T-helper 2 cell (primary cell): ENCODE results near the gene CDH23.
A peak's percentile ranks its signal among the peaks of the same experiment; 100 is the strongest.

Experiments used
- DNase-seq, 5 experiments: peaks; one replicate each; pipeline versions ENCODE4 v3.0.0 to v3.0.0-alpha.2; 2012 to 2022

The CDH23 gene

DNA sequence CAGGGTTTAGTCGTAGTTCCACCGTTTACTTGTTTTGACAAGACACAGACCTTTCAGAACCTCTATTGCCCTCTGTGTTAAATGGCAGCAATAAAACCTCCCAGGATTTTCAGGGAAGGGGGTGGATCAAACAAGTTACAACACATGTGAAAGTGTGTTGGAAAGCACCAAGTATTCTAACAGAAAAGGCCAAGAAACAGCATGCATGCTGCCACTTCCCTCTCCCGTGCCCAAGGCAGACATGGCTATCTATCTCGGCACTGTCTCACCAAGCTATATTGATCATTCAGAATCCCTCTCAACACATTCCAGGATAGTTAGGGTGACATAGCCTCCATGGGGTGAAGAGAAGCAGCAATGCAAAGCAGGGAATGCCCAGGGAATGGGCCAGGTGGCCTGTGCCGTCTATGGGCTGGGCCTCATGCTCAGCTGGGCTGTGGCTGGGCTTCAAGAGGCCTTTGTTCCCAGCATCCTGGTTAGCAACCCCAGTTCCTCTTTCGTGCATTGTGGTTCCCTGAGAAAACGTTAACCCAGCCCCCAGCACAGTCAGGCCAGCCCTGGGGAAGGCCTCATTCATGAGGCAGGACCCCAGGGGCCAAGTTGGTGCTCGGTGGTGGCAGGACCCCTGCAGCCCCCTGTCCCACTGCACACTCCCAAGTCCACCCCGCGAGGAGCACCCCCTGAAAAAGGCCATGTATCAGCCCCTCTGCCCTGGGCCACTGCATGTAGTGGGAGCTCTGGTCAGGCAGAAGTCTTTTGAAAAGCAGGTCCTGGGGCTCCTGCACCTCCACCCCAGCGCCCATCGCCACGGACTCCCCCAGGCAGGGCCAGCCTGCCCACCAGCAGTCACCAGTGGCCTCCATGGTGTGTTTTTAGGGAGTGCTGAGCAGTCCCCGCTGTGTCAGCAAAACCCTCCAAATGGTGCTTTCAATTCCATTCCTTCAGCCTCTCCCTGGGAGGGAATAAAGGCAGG is 351.1 kb downstream of the CDH23 start:
- DNase-seq, result no peak

DNA sequence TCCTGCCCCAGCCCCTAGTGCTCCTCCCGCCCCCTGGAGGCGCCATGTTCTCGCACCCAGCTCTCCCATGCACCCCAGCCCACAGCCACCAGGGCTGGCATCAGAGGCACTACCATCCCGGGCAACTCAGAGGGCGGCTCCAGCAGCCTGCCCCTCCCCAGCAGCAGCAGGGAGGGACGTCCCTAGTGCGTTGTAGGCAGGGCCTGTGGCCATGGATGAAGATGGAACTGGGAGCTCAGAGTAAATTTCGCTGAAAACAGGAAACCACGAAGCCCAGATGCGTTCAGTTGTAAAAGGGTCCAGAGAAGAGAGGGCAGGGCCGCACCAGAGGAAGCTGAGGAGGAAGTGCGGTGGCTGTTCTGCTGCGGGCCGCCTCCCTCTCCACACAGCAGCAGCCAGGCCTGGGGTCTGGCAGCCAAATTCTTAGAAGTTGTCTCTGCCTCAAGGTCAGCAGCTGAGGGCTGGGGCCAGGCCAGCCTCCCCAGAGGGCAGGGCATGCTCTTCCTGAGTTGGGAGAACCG is 352.0 kb downstream of the CDH23 start:
- DNase-seq, result peak in 4 of 5 experiments; percentile 43 to 98 (median 80)

DNA sequence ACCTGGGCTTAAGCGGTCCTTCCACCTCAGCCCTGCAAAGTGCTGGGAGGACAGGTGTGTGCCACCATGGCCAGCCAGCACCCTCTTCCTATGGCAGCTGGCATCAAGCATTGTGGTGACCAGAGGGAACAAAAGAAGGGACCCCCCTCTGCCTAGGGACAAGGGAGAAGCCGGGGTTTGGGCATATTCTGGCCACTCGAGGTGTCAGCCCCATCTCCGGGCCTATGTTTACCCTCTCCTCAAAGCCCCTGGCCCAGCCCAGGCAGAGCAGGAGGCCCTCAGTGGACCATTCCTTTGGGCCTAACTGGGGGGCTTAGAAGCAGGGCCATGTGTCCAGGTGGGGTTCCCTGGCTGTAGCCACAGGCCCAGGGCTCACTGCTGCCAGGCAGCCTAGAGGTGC is 352.7 kb downstream of the CDH23 start:
- no peak for DNase-seq

DNA sequence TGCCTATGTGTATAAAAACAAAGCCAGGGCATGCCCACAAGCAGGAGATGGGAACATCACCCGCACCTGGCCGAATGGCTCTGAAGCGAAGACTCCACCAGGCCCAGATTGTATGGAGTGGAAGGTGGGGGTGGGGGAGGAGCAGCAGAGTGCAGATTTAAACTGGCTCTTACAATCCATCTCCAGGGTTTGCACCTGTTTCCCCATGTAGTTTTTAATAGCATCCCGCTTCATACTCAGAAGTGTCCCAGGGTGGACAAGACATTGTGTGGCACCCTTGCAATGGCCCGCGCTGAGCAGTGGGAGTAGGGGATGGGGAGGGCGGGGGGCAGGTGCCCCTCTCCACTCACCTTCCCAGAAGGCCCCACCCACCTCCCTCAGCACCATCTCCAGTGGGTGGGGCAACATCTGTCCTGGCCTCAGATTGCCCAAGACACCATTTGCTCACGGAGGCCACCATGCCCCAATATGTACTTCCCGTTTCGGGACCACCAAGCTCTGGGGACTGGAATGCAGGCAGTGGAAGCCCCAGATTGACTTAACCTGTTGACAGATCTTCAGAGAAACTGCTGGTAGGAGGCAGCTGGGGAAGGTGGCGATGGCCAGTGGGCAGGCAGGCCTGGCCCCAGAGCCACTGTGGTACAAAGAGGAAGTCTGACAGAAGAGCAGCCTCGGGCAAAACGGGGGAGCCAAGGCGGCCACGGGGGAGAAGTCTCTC is 353.6 kb downstream of the CDH23 start:
- DNase-seq, result no peak

DNA sequence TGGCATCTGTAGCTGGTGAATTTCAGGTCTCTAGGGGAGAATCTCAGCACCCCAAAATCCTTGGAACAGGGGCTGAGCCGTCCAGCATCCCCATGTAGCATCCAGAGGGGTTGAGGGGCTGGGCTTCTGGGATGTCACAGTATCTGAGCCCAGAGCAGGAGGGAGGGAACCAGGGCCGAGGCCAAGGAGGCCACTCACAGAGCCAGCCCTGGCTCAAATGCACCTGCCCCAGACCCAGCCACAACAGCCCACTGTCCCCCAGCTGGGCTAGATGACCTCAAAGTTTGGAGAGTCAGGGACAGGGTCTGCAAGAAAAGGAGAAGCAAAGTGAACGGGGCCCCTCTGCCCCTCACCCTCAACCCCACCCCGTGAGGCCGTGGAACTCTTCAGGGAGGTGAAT is 354.3 kb downstream of the CDH23 start:
- no peak for DNase-seq

DNA sequence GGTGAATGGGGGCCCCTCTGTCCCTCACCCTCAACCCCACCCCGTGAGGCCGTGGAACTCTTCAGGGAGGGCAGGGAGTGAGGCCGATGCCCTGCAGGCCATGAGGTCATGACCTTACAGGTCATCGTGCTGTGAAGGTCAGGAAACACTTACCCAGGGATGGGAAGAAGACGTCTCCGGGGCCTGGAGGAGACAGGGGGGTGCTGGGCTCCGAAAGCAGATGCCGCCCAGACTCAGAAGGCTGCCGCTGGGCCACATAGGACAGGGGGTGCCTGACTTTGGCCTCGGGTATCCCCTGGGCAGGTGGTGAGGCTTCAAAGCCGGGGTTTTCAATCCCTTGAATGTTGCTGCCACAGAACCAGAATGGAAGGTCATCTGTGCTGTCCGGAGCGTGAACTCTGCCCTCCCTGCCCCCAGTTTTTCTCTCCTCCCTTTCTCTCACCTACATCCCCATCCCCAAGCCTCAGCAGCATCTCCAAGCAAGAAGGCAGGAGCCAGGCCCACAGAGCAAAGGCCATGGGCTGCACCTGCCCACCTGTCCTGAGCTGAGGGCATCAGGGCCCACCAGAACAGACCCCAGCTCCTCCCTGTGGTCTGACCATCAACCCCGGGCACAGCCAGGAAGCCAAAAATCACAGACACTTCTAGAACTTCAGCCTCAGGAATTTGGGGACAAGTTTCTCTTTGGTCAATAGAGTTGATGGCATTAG is 354.9 kb downstream of the CDH23 start:
- DNase-seq, result no peak

DNA sequence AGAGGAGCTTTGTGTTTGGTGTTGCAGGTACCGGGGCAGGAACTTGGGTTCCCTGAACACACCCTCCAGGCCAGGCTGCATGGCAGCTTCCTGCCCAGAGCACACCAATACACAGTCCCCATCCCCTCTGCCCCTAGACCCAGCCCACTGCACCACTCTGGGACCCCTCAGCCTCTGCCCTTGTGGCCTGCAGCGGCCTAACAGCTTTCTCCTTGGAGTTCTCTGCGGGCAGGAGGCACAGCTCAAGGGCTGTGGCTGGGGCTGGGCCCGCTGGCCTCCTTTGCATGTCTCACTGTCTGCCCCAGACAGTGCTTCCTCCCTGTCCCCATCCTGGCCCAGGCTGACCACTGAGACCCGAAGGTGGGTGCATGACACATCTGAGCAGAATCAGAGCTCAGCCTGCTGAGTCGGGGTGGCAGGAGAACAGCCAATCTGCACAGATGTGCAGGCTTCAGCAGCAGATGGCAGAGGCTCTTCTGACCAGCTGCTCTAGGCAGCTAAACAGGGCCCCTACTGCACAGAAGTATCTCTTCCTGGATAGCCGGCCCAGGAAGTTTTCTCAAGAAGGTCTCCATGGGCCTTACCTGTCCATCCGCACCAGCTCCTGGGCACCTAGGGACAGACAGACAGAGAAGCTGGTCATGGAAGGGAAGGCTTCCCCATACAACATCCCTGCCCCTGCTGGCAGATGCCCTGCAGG is 355.8 kb downstream of the CDH23 start:
- DNase-seq, result no peak

DNA sequence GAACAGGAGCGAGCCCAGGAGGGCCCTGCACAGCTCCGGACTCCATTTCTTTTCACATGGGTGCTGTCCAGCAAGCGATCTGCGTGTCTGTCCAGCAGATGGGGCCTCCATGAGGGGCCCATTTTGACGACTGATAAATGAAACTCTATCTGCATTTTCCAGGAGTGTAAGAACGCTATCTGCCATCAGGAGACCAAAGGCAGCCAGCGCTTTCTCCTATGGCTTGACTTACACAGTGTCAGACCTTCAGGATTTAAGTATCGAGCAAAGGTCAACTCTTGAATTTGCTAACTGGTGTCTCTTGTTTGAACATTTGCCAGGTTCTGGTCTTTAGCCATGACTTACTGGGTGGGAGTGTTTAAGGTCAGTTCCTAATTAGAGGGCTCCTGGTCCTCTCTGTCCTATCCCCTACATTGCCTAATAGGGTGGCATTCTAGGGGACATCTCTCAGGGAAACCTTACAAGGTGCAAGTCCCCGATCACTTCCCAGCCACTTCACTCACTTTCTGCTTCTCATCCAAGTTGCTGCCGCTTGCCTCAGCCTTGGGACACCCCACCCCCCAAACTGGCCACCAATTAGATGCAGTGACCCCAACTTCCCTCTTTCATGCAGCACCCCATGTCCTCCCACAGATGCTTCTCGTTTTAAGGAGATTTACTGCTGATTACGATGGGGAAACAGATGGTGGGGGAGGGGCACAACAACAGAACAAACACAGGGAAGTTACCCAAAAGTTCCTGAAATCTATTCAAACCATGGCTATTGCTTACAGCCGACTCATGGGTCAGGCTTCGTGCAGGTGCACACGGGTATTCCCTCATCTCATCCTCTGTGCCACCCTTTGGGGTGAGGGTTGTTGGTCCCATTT is 356.6 kb downstream of the CDH23 start:
- DNase-seq, result no peak

DNA sequence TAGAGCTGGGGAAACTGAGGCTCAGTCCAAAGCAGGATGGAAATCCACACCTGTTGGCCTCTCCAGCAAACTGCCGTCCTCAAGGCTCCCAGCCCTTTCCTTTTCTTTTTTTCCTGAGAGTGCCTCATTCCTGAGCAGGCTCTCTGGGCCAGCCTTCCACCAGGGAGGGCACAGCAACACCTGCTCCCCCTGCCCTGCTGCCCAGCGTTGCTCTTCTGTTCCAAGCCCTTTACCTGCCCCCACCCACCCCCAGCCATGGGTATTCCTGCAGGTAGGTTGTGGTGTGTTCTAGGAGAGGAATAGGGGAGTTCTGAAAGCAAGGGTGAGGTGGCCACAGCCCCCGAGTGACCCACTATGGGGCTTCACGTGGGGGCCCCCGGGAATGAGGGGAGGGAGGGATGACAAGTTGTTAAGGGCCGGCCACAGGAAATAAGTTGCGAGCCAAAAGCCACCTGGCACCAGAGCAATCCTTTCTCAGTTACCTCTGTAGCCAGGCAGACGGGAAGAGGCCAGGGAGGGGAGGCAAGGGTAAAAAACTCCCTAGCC is 357.3 kb downstream of the CDH23 start:
- DNase-seq, result no peak

DNA sequence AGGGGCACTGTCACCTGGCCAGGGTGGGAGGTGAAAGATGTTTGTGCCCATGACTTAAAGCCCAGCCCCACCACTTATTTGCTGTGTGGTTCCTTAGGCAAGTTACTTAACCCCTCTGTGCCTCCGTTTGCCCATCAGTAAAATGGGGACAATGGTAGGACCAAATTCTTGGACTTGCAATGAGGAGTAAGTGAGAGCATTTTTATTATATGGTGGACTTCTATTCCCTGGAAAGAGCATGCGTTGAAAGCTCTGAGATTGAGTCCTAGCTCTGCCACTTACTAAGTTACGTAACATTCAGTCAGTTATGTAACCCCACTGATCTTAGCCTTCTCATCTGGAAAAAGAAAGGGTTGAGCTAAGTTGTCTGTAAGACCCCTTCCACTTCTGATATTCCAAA is 357.8 kb downstream of the CDH23 start:
- no peak for DNase-seq

DNA sequence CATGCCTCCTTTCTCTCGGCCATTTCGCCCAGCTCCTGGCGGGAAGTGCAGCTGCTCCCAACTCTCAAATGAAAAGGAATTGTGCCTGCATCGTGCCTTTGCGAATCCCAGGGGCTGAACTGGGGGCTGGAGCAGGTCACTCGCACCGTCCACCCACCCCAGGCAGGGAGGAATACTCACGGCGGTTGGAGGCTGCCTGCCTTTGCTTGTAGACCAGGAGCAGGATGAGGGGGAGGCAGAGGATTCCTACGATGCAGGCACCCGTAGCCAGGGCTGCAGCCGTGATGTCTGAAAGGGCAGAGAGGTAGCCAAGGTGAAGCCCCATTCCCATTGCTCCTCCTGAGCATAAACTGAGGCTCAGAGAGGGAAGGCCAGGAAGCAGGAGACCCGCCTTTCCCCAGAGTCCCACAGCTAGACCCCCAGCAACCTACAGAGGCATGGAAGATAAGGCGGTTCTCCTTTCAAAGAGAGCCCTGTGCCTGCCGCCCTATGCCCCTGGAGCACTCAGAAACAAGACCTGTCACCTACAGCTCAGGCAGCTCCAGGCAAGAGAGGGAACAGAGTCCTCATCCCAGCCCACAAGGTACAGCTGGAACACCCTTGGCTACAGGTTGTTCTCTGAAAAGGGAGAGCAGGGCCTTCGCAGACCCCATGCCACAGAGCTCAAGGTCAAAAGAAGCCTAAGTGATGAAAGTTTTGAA is 358.6 kb downstream of the CDH23 start:
- no peak for DNase-seq

DNA sequence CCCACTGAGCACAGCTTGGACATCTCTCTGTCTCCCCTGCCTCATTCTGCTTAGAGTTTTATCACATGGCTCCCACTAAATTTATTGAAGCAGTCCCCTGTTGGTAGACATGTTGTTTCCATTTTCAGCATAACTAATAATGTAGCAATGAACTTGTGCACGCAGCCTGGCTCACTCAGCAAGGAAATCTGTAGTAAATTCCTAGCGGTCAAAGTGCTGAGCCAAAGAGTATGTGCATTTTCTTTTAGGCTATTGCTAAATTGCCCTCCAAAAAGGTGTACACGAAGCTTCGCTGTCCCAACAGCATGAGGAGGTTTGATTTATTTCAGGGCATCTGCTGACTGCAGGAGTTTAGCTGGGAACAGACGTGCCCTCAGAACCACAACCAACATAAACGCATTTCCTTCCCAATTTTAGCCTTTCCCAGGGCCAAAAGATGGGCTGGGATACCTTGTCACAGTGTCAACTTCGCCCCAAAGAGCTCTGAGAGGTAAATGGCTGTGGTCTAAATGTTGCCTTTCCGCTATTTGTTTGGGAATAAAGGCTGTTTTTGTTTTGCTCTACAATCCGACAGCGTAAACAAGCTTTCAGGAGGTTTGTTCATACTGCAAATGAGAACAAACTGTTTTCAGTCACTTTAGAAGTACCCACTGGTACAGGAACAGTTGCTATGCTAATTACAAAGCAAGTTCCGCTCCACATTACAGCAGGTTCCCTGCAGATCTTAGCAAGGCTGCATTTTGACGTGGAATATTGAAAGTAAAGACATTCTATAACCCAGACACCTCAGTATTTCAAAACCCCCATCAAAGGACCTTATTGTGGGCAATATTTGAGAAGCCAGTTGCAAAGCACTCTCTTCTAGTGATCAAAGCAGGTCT is 359.8 kb downstream of the CDH23 start:
- DNase-seq, result peak in 2 of 5 experiments; percentile 63 to 74

DNA sequence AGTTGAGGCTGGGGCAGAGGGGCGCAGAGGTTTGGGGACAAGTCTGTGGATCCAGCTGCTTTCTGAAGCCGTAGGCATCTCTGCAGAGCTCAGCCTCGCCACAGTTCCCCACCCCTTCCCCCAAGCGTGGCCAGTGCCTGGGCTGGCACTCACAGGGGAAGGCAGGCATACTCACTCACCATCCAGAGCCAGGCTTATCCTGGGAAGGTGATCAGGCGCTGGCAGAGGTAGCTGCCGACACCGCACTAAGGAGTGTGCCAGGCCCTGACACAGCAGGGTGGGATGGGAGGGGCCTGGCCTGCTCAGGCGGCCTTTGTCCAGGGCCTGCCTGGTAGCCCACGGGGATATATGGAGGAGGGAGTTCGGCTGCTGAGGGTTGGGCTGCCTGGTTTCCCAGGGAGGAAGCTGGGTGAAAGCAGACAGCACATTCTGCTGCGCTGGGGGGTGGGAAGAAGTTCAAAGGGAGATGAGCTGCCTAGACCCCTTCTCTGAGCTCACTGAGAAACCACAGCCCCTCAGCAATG is 360.7 kb downstream of the CDH23 start:
- DNase-seq, result no peak

DNA sequence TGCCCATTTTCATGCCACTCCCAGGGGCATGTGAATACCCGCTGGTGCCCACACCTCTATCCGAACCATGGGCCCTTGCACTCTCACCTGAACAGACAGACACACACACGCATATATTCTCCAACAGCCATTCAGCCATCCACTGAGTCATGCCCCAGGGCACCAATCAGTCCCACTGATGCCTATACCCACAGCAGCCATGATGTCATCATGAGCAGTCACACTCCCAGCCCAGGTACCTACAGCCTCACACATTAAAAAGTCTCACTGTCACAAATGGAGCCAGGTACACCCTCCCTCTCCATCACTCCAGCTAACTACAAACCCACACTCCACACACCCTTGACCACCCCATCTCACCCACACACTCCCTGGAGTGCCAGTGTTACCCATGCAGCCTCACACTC is 364.4 kb downstream of the CDH23 start:
- DNase-seq, result peak in 2 of 5 experiments; percentile 30 to 35

DNA sequence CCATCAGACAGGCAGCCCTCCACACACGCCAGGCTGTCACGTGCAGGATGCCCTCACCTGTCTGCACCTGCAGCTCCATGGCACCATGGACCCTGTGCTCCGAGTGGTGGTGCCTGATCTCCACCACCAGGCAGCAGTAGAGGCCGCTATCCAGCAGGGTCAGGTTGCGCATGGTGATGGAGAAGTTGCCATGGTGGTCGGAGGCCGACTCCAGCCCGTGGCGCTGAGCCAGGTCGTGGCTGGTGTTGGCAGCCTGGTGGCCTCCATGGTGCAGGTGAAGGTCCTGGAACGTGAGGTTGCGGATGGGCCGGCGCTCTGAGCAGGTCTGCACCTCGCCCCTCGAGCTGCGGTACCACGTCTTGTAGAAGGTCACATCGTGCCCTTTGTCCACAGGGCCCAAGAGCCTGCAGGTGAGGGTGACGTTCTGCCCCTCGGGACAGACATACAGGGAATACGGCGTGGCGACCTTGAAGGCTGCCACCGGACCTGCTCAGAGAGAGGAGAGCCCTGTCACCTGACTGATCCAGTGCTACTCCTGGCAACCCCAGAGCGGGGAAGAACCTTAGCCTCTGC is 364.9 kb downstream of the CDH23 start:
- DNase-seq, result no peak

DNA sequence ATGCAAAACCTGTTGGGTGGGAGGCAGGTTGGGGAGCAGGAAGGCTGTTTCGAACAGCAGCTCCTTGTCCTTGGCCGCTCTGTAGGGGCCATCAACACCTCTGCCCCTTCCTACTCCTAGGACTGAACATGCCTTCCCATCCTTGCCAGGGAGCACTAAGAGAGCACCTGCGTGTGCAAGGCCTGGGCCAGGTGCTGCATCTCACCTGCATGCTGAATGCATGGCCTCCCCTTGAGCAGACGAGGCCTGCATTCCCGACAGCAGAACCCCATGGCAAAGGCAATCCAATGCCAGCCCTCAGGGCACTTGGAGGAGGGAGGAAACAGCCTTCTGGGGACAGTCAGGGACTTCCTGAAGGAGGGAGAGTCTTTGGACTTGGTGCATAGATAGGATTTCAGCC is 365.6 kb downstream of the CDH23 start:
- no peak for DNase-seq

DNA sequence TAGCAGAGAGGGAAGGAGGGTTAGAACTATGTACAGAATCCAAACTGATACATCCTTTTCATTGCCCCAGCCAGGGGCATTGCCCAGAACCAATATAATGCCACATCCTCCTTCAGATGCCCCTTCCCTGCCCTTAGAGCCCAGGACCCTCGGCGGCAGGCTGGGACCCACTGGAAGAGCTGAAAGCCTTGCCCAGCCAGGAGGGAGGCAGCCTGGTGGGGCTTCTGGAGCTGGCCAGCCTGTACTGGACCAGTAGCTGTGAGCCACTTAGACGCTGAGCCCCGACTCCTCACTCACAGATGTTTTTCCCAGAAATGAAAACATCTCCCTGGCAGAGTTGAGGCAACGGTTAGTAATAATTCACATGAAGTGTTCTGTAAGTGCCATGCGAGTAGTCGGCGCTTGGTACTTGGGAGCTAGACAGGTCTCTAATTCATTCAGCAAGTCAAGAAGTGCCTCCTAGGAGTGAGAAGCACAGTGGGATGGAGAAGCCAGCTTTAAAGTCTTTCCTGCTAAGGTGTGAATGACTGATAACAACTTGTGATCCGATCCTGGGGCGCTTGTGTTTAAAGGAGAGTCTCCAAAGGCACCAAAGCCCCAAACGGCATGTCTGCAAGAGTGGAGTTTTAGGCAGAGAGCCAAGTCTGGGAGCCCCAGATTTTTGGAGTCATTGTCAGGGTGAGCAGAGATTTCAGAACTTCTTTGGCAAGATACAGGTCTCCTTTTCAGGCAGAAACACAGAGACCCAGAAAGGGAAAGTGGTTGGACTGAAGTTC is 366.8 kb downstream of the CDH23 start:
- DNase-seq, result no peak
